BE2C (cell line): Measurements from ENCODE around the gene HES5.

Experiments used
- DNase-seq: peaks from one replicate; pipeline ENCODE4 v3.0.0-alpha.2; 2020
- H3K27me3 ChIP-seq: fragments of 250-450 bp; sonication (Bioruptor Pico); 2 replicates; pipeline ENCODE4 v1.5.1; 2020; ENCODE audit warnings: mild to moderate bottlenecking
- H3K36me3 ChIP-seq: fragments of 250-450 bp; sonication (Bioruptor Pico); 2 replicates; pipeline ENCODE4 v1.5.1; 2020; ENCODE audit warnings: mild to moderate bottlenecking
- H3K4me1 ChIP-seq: fragments of 250-450 bp; sonication (Bioruptor Pico); 2 replicates; pipeline ENCODE4 v1.5.1; 2020
- H3K4me3 ChIP-seq: 2 replicates; pipeline ENCODE4 v1.5.1; 2011; ENCODE audit warnings: low read depth, low read length
- H3K9me3 ChIP-seq: fragments of 250-450 bp; sonication (Bioruptor Pico); 2 replicates; pipeline ENCODE4 v1.5.1; 2020
- TF ChIP-seq, protein P1 (sequence below): IDR thresholded peaks from 2 replicates; pipeline ENCODE4 v1.5.1; 2012; ENCODE audit warnings: mild to moderate bottlenecking, low read depth, low read length

Gene HES5

DNA sequence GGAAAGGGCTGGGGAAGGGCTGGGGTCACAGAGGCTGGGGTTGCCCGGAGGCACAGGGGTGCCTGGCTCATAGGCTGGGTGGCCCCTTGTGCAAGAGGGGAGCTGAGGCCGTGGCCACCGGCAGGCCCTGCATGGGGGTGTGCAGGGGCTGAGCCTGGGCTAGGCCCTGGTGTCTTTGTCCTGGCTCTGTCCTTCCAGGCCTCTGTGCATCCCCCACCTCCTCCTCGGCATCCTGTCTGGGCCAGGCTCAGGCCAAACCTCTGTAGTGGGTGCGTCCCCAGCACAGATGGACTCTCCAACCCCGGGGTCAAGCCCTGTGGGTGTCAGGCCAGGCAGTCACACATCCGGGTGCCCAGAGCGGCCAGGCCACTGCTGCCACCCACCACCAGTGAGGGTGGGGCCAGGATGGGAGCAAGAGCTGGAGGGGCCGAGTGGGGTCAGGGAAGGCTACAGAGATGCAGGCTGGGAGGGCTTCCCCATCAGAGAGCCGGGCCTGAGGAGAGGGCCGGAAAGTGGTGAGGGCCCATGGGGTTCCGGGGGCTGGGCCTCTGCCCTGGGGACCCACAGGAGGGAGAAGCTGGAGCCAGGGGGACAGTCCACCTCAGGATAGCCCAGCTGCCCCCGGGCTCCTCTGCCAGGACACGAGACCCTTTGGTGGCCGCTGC is 23.0 kb downstream of the HES5 start:
- no peak for DNase-seq
- no peaks in the 10 kb centered on the region for H3K36me3 ChIP-seq
- TF ChIP-seq, protein P1, sequence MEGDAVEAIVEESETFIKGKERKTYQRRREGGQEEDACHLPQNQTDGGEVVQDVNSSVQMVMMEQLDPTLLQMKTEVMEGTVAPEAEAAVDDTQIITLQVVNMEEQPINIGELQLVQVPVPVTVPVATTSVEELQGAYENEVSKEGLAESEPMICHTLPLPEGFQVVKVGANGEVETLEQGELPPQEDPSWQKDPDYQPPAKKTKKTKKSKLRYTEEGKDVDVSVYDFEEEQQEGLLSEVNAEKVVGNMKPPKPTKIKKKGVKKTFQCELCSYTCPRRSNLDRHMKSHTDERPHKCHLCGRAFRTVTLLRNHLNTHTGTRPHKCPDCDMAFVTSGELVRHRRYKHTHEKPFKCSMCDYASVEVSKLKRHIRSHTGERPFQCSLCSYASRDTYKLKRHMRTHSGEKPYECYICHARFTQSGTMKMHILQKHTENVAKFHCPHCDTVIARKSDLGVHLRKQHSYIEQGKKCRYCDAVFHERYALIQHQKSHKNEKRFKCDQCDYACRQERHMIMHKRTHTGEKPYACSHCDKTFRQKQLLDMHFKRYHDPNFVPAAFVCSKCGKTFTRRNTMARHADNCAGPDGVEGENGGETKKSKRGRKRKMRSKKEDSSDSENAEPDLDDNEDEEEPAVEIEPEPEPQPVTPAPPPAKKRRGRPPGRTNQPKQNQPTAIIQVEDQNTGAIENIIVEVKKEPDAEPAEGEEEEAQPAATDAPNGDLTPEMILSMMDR = no peak

DNA sequence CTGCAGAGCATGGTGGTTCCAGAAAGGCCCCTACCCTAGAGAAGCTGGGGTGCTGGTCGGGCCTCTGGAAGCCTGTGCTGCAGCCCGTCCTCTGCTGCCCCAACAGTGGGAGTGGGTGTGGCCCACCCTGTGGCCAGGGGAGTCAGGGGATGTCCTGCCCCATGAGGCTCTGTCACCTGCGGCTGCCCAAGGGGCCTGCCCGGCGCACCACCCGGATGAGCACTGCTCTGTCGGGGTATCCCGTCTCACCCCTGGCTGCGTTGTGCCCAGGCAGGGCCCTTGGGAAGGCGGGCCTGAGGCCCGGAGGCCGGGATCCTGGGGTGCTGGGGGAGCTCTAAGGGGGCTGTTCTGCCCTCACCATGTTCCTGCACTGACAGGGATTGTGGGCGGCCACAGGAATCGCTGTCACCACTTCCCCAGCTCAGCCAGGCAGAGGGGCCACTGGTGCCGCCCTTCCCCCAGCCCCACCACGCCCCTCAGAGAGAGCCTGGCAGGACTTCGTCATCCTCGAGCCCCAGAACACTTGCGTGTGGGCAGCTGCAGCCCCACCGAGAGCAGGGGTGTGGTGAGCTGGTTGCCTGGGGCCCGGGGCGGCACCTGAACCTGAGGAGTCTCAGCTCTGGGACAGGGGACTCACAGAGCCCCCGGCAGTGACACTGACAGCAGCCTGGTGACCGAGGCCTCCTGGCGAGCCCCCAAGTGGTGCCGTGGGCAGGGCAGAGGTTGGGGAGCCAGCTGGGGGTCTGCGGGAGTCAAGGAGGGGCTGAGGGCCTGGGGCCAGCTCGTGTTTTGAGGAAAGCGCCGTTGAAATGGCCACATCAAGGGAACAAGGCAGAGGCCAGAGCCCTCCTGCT is 23.8 kb downstream of the HES5 start:
- H3K36me3 ChIP-seq = no peaks in the 10 kb centered on the region
- DNase-seq = no peak
- H3K4me3 ChIP-seq = no peak overlapping the region
- no peaks in the 10 kb centered on the region for H3K27me3 ChIP-seq
- TF ChIP-seq, protein P1 = no peak
- H3K4me1 ChIP-seq = no peaks in the 10 kb centered on the region
- no peaks in the 10 kb centered on the region for H3K9me3 ChIP-seq

More for the DNA sequence above, 23.0 kb downstream of the HES5 start:
- no peak overlapping the region for H3K4me3 ChIP-seq
- H3K4me1 ChIP-seq = no peaks in the 10 kb centered on the region
- H3K9me3 ChIP-seq = no peaks in the 10 kb centered on the region
- no peaks in the 10 kb centered on the region for H3K27me3 ChIP-seq

DNA sequence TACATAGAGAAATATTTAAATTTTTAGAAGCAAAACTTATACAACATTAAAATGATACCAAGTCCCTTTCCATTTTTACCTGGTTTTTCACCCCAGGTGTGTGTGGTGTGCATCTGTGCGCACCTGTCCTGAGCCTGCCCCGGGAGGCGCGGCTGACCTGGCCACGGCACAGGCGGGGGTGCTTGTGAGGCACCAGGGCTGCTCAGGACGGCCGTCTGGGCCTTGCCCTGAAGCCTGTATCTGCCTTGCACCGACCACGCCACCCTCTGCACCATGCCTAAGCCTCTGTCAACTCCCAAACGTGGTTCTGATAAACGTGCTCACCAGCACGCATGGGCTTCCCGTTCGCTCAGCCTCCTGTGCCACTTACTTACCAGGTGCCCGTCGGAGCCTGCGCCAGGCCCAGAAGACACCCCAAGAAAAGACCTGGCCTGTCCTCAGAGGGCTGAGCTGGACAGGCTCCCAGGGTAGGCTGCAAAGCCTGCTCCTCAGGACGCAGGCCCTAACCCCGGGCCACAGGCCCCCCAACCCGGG is 24.5 kb downstream of the HES5 start:
- Histone ChIP-seq H3K9me3 (no peaks in the 10 kb centered on the region), H3K27me3 (no peaks in the 10 kb centered on the region), H3K4me3 (no peak overlapping the region), H3K36me3 (no peaks in the 10 kb centered on the region), H3K4me1 (no peaks in the 10 kb centered on the region)
- DNase-seq = no peak
- TF ChIP-seq, protein P1 = no peak

DNA sequence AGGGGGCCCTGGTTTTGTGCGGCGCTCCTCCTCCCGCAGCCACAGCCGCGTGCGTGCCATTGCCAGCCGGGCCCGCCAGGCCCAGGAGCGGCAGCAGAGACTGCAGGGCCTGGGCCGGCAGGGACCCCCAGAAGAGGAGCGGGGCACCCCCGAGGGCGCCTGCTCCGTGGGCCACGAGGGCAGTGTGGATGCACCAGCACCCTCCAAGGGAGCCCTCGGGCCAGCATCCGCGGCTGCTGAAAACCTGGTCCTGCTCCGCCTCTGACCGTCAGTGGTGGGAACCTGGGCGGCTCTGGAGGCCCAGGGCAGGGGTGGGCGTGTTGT is 25.2 kb downstream of the HES5 start:
- TF ChIP-seq, protein P1 = no peak
- no peaks in the 10 kb centered on the region for H3K36me3 ChIP-seq
- no peaks in the 10 kb centered on the region for H3K27me3 ChIP-seq
- H3K4me1 ChIP-seq = no peaks in the 10 kb centered on the region
- no peak for DNase-seq
- H3K4me3 ChIP-seq = no peak overlapping the region
- no peaks in the 10 kb centered on the region for H3K9me3 ChIP-seq

DNA sequence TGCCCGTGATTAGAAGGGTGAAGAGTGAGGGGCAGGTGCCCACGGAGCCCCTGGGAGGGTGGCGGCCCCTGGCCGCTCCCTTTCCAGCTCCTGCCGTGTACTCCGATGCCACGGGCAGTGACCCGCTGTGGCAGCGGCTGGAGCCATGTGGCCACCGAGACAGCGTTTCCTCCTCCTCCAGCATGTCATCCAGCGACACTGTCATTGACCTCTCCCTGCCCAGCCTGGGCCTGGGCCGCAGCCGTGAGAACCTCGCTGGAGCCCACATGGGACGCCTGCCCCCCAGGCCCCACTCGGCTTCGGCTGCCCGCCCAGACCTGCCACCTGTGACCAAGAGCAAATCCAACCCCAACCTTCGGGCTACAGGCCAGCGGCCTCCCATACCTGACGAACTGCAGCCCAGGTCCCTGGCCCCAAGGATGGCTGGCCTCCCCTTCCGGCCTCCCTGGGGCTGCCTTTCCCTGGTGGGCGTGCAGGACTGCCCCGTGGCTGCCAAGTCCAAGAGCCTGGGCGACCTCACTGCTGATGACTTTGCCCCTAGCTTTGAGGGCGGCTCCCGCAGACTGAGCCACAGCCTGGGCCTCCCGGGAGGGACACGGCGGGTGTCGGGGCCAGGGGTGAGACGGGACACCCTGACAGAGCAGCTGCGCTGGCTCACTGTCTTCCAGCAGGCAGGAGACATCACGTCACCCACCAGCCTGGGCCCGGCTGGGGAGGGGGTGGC is 25.7 kb downstream of the HES5 start:
- TF ChIP-seq, protein P1 = no peak
- DNase-seq = no peak
- no peaks in the 10 kb centered on the region for H3K4me1 ChIP-seq
- no peaks in the 10 kb centered on the region for H3K27me3 ChIP-seq
- no peaks in the 10 kb centered on the region for H3K36me3 ChIP-seq
- H3K4me3 ChIP-seq = no peak overlapping the region
- no peaks in the 10 kb centered on the region for H3K9me3 ChIP-seq
